ENCODE results near the gene TRIM31. TPM values are rescaled to one million over a fixed set of nuclear protein-coding genes. Genes with fewer than 3 reads are reported as not detected.

The TRIM31 gene
- total and polyA plus RNA-seq, 2 donors from 2014 or later, result 0.22 to 0.26 TPM

- FAIRE-seq, result no peak
- Histone ChIP-seq H3K27me3 (ENCODE audit: control insufficient read depth, insufficient read depth, low read length) (no peaks in the 10 kb centered on the region), H3K4me1 (ENCODE audit: control insufficient read depth in 2 of 3, insufficient read depth in 2 of 3, low read depth in 1 of 3, low read length in 3 of 3) (peaks cover 0 to 10% (median 5%) of the 10 kb centered on the region in 3 donors), H3K9me3 (ENCODE audit: control insufficient read depth in 2 of 3, insufficient read depth in 1 of 3, low read length in 3 of 3) (no peaks in the 10 kb centered on the region), H3K9ac (ENCODE audit: low read length in 3 of 3) (peak overlapping the region; percentile 90 to 100 (median 96)), H3K36me3 (ENCODE audit: control insufficient read depth in 2 of 3, insufficient read depth in 3 of 3, low read length in 3 of 3) (peaks cover 0 to 5% (median 3%) of the 10 kb centered on the region in 3 donors), H3K4me3 (ENCODE audit: low read length in 3 of 3) (peak overlapping the region; percentile 95 to 100 (median 97)), H3K27ac (ENCODE audit: low read depth in 2 of 2, low read length in 2 of 2) (peak overlapping the region; percentile 71 to 85)
- DNase-seq, result peak in 3 of 5 donors; percentile 32 to 71 (median 63)
- intact Hi-C loops (cut with DNase I), result no loop called here
- no peak for TF ChIP-seq CTCF (IDR thresholded peaks at IDR 0.05; ENCODE audit: borderline replicate concordance, extremely low read depth, insufficient read depth)
Measured at GRCh38 chr6:30060606-30061091, 52.2 kb downstream of the TRIM31 start.

GRCh38 chr6:30055513-30055912 is 57.4 kb downstream of the TRIM31 start:
- Histone ChIP-seq H3K9ac (ENCODE audit: low read length in 3 of 3) (no peak overlapping the region), H3K9me3 (ENCODE audit: control insufficient read depth in 2 of 3, insufficient read depth in 1 of 3, low read length in 3 of 3) (no peaks in the 10 kb centered on the region), H3K27me3 (ENCODE audit: control insufficient read depth, insufficient read depth, low read length) (no peaks in the 10 kb centered on the region), H3K4me3 (ENCODE audit: low read length in 3 of 3) (no peak overlapping the region), H3K4me1 (ENCODE audit: control insufficient read depth in 2 of 3, insufficient read depth in 2 of 3, low read depth in 1 of 3, low read length in 3 of 3) (peaks cover 0 to 6% (median 5%) of the 10 kb centered on the region in 3 donors), H3K36me3 (ENCODE audit: control insufficient read depth in 2 of 3, insufficient read depth in 3 of 3, low read length in 3 of 3) (peaks cover 0 to 5% (median 0%) of the 10 kb centered on the region in 3 donors), H3K27ac (ENCODE audit: low read depth in 2 of 2, low read length in 2 of 2) (no peak overlapping the region)
- TF ChIP-seq CTCF (IDR thresholded peaks at IDR 0.05; ENCODE audit: borderline replicate concordance, extremely low read depth, insufficient read depth), result no peak
- FAIRE-seq, result no peak
- no peak for DNase-seq
- intact Hi-C loops (cut with DNase I), result no loop called here

- peaks cover 0 to 5% (median 0%) of the 10 kb centered on the region in 3 donors for H3K36me3 ChIP-seq (ENCODE audit: control insufficient read depth in 2 of 3, insufficient read depth in 3 of 3, low read length in 3 of 3)
- H3K4me1 ChIP-seq (ENCODE audit: control insufficient read depth in 2 of 3, insufficient read depth in 2 of 3, low read depth in 1 of 3, low read length in 3 of 3), result no peaks in the 10 kb centered on the region
- intact Hi-C loops (cut with DNase I), result no loop called here
- DNase-seq (no peak), FAIRE-seq (no peak)
- no peak overlapping the region for H3K27ac ChIP-seq (ENCODE audit: low read depth in 2 of 2, low read length in 2 of 2)
- H3K4me3 ChIP-seq (ENCODE audit: low read length in 3 of 3), result no peak overlapping the region
- no peaks in the 10 kb centered on the region for H3K27me3 ChIP-seq (ENCODE audit: control insufficient read depth, insufficient read depth, low read length)
- H3K9ac ChIP-seq (ENCODE audit: low read length in 3 of 3), result no peak overlapping the region
- no peaks in the 10 kb centered on the region for H3K9me3 ChIP-seq (ENCODE audit: control insufficient read depth in 2 of 3, insufficient read depth in 1 of 3, low read length in 3 of 3)
- no peak for TF ChIP-seq CTCF (IDR thresholded peaks at IDR 0.05; ENCODE audit: borderline replicate concordance, extremely low read depth, insufficient read depth)
Measured at GRCh38 chr6:30053682-30054081, 59.2 kb downstream of the TRIM31 start.

Other genes starting within 250 kb of the TRIM31 start
- 695 TPM for gene HLA-A, start 170.6 kb downstream of the TRIM31 start, total RNA-seq
- 1,143 TPM for gene HLA-A, start 170.6 kb downstream of the TRIM31 start, polyA plus RNA-seq (ENCODE audit: insufficient read depth, low read depth, low replicate concordance)
- 23.3 TPM for gene POLR1H, start 51.8 kb downstream of the TRIM31 start, total RNA-seq
- gene POLR1H, start 51.8 kb downstream of the TRIM31 start, polyA plus RNA-seq (ENCODE audit: insufficient read depth, low read depth, low replicate concordance), result 52.8 TPM
- gene PPP1R11, start 45.9 kb downstream of the TRIM31 start, total RNA-seq, result 71.6 TPM
- 78.3 TPM for gene PPP1R11, start 45.9 kb downstream of the TRIM31 start, polyA plus RNA-seq (ENCODE audit: insufficient read depth, low read depth, low replicate concordance)
- gene RNF39, start 37.3 kb downstream of the TRIM31 start, total RNA-seq, result 1.3 TPM
- gene RNF39, start 37.3 kb downstream of the TRIM31 start, polyA plus RNA-seq (ENCODE audit: insufficient read depth, low read depth, low replicate concordance), result not detected
- not detected for gene TRIM40, start 23.1 kb upstream of the TRIM31 start, total RNA-seq
- gene TRIM40, start 23.1 kb upstream of the TRIM31 start, polyA plus RNA-seq (ENCODE audit: insufficient read depth, low read depth, low replicate concordance), result not detected
- 0.79 TPM for gene TRIM10, start 48.1 kb upstream of the TRIM31 start, total RNA-seq
- gene TRIM10, start 48.1 kb upstream of the TRIM31 start, polyA plus RNA-seq (ENCODE audit: insufficient read depth, low read depth, low replicate concordance), result 1.5 TPM
- gene TRIM15, start 50.5 kb upstream of the TRIM31 start, total RNA-seq, result 2.2 TPM
- gene TRIM15, start 50.5 kb upstream of the TRIM31 start, polyA plus RNA-seq (ENCODE audit: insufficient read depth, low read depth, low replicate concordance), result 7.1 TPM
- gene TRIM26, start 100.3 kb upstream of the TRIM31 start, total RNA-seq, result 63.9 TPM
- 28.0 TPM for gene TRIM26, start 100.3 kb upstream of the TRIM31 start, polyA plus RNA-seq (ENCODE audit: insufficient read depth, low read depth, low replicate concordance)
- gene TRIM39, start 213.8 kb upstream of the TRIM31 start, total RNA-seq, result 17.7 TPM
- 8.6 TPM for gene TRIM39, start 213.8 kb upstream of the TRIM31 start, polyA plus RNA-seq (ENCODE audit: insufficient read depth, low read depth, low replicate concordance)
- 34.5 TPM for gene RPP21, start 232.1 kb upstream of the TRIM31 start, total RNA-seq
- 73.9 TPM for gene RPP21, start 232.1 kb upstream of the TRIM31 start, polyA plus RNA-seq (ENCODE audit: insufficient read depth, low read depth, low replicate concordance)

Data from kidney (tissue), 14 donors.